PC-9 (cell line): ENCODE data around the gene SLC6A8. TPM values are rescaled to one million over a fixed set of nuclear protein-coding genes. Genes with fewer than 3 reads are reported as not detected.
"Not testable (repeated sequence)": the region's sequence is repeated elsewhere in the genome, so short reads cannot be mapped to it uniquely, and the experiment has no call there.

Experiments used
- BruUV-seq: library from RNA; stranded (reverse); fragments of 400-500 nt; replicated peaks from 2 replicates; lab custom pipeline; 2021; lab: Mats Ljungman, UMichigan
- CTCF ChIA-PET: fragments of 300-600 bp; sonication (Branson Sonifier 250); formaldehyde crosslinking; loops from one replicate; lab custom pipeline; 2022; ENCODE audit warnings: antibody characterized with exemption; lab: Charles Lee
- POLR2A ChIA-PET: fragments of 300-600 bp; sonication (Branson Sonifier 250); formaldehyde crosslinking; loops from one replicate; lab custom pipeline; 2022; ENCODE audit warnings: antibody characterized with exemption; ENCODE audit not compliant: unreplicated experiment; lab: Charles Lee
- DNase-seq, 2 experiments: peaks; one replicate each; pipeline versions ENCODE4 v3.0.0 to v3.0.0-alpha.2; 2015 to 2022; ENCODE audit warnings: mixed read lengths in 1 of 2
- H2AFZ ChIP-seq: fragments of 200-600 bp; sonication (generic); 2 replicates; pipeline ENCODE4 v1.8.1; 2017; ENCODE audit warnings: antibody characterized with exemption
- H3F3A ChIP-seq: fragments of 200-600 bp; sonication (generic); 2 replicates; pipeline ENCODE4 v1.8.1; 2017; ENCODE audit warnings: antibody characterized with exemption, mild to moderate bottlenecking, low read depth; ENCODE audit not compliant: insufficient read depth
- H3K27ac ChIP-seq: fragments of 200-600 bp; sonication (generic); 2 replicates; pipeline ENCODE4 v1.6.1; 2016; ENCODE audit warnings: mixed run types
- H3K27me3 ChIP-seq: fragments of 200-600 bp; sonication (generic); 2 replicates; pipeline ENCODE4 v1.6.1; 2016; ENCODE audit warnings: low read depth, mixed run types; ENCODE audit not compliant: insufficient read depth
- H3K36me3 ChIP-seq: fragments of 200-600 bp; sonication (generic); 2 replicates; pipeline ENCODE4 v1.6.1; 2016; ENCODE audit warnings: low read depth, mixed run types
- H3K4me1 ChIP-seq: fragments of 200-600 bp; sonication (generic); replicated peaks from 2 replicates; pipeline ENCODE4 v1.6.1; 2016; ENCODE audit warnings: mixed run types; ENCODE audit not compliant: insufficient read depth
- H3K4me2 ChIP-seq: fragments of 200-600 bp; sonication (generic); 2 replicates; pipeline ENCODE4 v1.6.1; 2017; ENCODE audit warnings: mixed run types
- H3K4me3 ChIP-seq: fragments of 200-600 bp; sonication (generic); 2 replicates; pipeline ENCODE4 v1.6.1; 2016; ENCODE audit warnings: mixed run types
- H3K79me2 ChIP-seq: fragments of 200-600 bp; sonication (generic); 2 replicates; pipeline ENCODE4 v1.6.1; 2017; ENCODE audit warnings: low read depth, mixed run types
- H3K9me2 ChIP-seq: fragments of 200-600 bp; sonication (generic); 2 replicates; pipeline ENCODE4 v1.8.1; 2017; ENCODE audit warnings: mild to moderate bottlenecking; ENCODE audit not compliant: insufficient read depth
- H3K9me3 ChIP-seq: fragments of 200-600 bp; sonication (generic); 2 replicates; pipeline ENCODE4 v1.8.1; 2016; ENCODE audit warnings: low read depth; ENCODE audit not compliant: insufficient read depth
- H4K20me1 ChIP-seq: fragments of 200-600 bp; sonication (generic); 2 replicates; pipeline ENCODE4 v1.8.1; 2017; ENCODE audit not compliant: insufficient read depth
- CTCF ChIP-seq: fragments of 200-600 bp; sonication (generic); conservative IDR thresholded peaks from 2 replicates; pipeline ENCODE4 v1.6.1; 2017; ENCODE audit warnings: mixed run types, antibody characterized with exemption, mild to moderate bottlenecking, moderate library complexity
- EZH2 ChIP-seq: fragments of 200-600 bp; sonication (generic); IDR thresholded peaks from 2 replicates; pipeline ENCODE4 v1.8.0; 2017; ENCODE audit warnings: antibody characterized with exemption, low read depth
- intact Hi-C: fragments of 100-400 bp; cut with micrococcal nuclease; formaldehyde crosslinking; loops from one replicate; pipeline ENCODE4 v1.10.0; 2022; ENCODE audit not compliant: unreplicated experiment
- total RNA-seq: library from RNA; stranded (reverse); gene quantifications from 2 replicates; pipeline ENCODE4 v1.2.3, GENCODE V29; 2021

Gene SLC6A8
- total RNA-seq, 1 experiment from 2014 or later, result 40.5 TPM

DNA sequence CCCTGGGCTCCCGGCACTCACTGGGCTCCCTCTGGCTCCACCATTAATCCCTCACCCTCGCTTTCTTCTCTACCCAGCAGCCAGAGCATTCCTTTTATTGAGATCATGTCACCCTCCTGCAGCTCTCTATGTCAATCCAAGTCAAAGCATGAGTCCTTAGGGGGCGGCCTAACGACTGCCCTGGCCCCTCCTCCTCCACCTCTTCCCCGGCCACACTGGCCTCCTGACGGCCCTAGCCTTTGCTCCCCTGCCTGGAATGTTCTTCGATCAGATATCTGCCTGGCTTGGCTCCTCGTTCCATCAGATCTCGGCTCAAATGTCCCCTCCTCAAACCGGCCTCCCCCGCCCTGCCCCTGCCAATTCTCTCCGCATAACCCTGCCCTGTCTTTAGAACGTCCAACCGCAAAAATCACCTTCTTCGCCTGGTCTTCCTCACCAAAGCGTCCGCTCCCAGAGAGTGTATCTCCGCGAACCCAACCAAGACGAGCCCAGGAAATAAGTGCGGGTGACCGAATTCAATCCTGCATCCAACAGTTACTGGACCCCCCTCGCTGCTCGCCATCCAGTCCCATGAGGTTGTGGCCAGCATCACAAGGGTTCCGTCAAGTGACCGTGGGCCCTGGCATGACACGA lies 13.4 kb upstream of the SLC6A8 start:
- H3K4me2 ChIP-seq, result no peak overlapping the region
- BruUV-seq, result no TSS peak
- ChIA-PET CTCF (no interaction called here), POLR2A (no interaction called here)
- H4K20me1 ChIP-seq, result no peaks in the 10 kb centered on the region
- no peaks in the 10 kb centered on the region for H3K9me2 ChIP-seq
- H2AFZ ChIP-seq, result no peak overlapping the region
- no peaks in the 10 kb centered on the region for H3K27me3 ChIP-seq
- no peaks in the 10 kb centered on the region for H3F3A ChIP-seq
- TF ChIP-seq CTCF, result no peak
- no peak for TF ChIP-seq EZH2
- intact Hi-C loops, result no loop called here
- H3K36me3 ChIP-seq, result no peaks in the 10 kb centered on the region
- DNase-seq, result no peak
- H3K27ac ChIP-seq, result no peak overlapping the region
- no peaks in the 10 kb centered on the region for H3K4me1 ChIP-seq
- H3K9me3 ChIP-seq, result no peaks in the 10 kb centered on the region
- no peaks in the 10 kb centered on the region for H3K79me2 ChIP-seq
- no peak overlapping the region for H3K4me3 ChIP-seq

- Histone ChIP-seq H2AFZ (no peak overlapping the region), H3K4me3 (no peak overlapping the region), H3K4me2 (no peak overlapping the region), H3F3A (no peaks in the 10 kb centered on the region), H3K9me3 (no peaks in the 10 kb centered on the region), H3K27ac (no peak overlapping the region), H3K36me3 (no peaks in the 10 kb centered on the region), H3K4me1 (no peaks in the 10 kb centered on the region), H3K9me2 (no peaks in the 10 kb centered on the region), H3K79me2 (no peaks in the 10 kb centered on the region), H4K20me1 (no peaks in the 10 kb centered on the region), H3K27me3 (peaks cover 11% of the 10 kb centered on the region)
- no peak for DNase-seq
- CTCF ChIA-PET, result no interaction called here
- POLR2A ChIA-PET, result no interaction called here
- intact Hi-C loops, result no loop called here
- BruUV-seq, result no TSS peak
- TF ChIP-seq CTCF (no peak), EZH2 (no peak)
Observed at GRCh38 chrX:153681175-153681574, 6.6 kb upstream of the SLC6A8 start.

DNA sequence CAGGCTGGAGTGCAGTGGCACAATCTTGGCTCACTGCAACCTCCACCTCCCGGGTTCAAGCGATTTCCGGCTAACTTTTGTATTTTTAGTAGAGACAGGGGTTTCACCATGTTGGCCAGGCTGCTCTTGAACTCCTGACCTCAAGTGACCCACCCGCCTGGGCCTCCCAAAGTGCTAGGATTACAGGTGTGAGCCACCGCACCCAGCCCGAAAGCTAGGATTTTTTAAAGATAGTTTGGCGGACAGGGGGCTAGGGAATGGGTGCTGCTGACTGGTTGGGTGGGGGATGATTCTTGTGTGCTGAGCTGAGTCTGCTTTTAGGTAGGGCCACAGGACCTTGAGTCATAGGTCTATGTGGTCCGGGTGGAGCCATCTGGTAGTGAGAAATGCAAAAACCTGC lies 4.2 kb upstream of the SLC6A8 start:
- H3K79me2 ChIP-seq, H3K9me3 ChIP-seq, H3K4me1 ChIP-seq, H3K36me3 ChIP-seq, H3K4me3 ChIP-seq, H3K27ac ChIP-seq, DNase-seq, intact Hi-C loops, H2AFZ ChIP-seq, CTCF ChIA-PET, BruUV-seq, H3F3A ChIP-seq, H3K9me2 ChIP-seq, H3K4me2 ChIP-seq, H4K20me1 ChIP-seq: not testable (repeated sequence)
- POLR2A ChIA-PET, result interaction anchor here (0.6 kb wide), 1 partner anchor 153 kb away, joined by 4 read pairs; no protein-coding TSS in a partner anchor
- H3K27me3 ChIP-seq, result peaks cover 11% of the 10 kb centered on the region
